Measurements from ENCODE around the gene AP1G1.
"Not testable (repeated sequence)": the region's sequence is repeated elsewhere in the genome, so short reads cannot be mapped to it uniquely, and the experiment has no call there.

AP1G1 gene

DNA sequence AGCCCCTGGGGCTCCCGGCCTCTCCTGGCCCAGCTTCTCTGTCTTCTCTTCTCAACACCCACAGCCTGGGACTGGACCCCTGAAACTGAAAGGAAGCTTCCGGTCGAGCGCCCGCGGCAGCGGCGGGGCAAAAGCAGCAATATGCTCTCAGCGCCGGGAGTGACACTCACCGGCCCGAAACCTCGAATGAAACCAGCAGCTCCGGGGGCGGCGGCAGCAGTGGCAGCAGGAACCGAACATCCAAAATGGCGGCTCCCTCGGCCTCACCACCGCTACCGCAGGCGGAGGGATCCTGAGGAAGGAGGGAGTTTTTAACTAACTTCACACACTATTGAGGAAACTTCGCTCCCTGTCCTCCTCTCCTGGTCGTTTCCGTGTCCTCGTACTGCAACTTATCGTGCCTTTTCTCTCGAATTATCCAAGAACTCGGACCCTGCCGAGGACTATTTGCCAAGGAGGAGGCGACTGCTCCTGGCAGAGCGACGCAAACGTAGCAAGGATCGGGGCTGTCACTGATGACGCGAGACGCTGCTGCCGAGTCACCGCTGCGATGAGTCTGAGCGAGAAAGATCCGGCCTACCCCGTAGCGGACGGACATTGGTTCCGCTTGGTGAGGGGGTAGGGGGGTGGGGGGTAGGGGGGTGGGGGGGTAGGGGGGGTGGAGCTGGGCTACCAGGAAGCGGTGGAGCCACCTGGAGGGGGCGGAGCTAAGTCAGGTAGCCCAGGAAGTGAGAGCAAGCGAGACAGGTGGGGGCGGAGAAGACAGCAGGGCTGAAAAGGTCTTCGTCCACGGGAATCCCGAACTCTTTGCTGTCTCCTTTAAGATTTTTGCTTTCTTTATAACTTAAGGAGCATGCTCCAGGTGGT is at the start of gene AP1G1:
AP1G1 (minus strand) TSS at position 242 of the 867 bp plus-strand sequence. CDS start 19,355 bp downstream, outside the sequence.
- peak; percentile 93 to 96 for DNase-seq

DNA sequence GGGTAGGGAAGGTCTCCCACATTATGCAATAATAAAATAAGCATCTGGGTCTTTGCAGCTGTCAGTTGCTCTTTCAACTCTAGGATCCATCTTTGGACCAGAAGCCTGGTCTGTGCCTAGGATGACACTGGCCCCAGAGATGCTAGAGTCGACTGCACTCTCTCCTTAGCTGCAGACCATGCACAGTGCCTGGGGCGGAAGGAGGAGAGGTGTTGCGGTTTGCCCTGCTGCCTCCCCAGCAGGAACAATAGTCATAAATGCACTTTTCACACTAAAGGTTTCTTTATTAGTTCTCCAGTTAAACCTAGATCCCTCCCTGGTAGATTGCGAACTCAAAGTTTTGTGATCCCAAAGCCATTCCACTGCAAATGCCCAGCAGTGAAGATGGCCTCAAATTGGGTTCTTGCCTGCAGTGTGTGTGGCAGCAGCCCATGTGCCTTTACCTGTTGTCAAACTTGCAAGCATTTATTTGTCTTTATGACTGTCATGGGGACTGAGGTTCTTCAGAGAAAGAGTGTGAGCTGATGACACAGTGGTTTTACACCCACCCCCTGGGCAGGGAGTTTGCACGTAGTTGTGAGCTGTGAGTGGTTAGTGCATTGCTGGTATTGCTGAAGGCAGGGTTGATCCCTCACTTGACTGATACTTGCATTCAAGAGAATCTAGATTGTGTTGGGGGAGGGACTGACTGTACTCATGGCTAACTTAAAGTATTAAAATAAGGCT is 47.5 kb upstream of the AP1G1 start:
- no peak for DNase-seq

DNA sequence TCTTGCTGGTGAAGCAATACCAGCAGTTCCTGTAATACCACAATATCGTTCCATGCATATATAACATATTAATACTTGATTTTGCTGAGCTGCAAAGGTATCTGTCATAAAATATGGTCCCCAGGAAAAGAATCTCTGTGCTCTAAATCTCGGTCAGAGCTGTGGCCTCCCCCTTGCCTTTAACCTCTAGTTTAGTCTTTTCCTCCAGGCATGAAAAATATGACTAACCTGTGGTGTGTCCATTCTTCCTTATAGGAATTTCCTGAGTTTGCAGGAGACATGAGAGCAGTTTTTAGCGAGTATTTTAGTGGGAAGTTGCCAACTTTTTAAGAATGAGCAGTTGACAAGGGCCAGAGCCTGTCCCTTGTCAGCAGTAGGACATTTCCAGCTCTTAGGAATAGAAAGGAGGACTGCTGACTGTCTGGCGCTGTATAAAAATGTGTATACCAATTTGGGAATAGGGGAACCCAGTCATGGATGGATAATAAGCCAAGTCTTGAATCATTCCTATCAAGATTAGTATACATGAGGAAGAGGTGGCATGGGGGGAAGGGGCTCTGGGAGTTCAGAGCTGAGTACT is 45.8 kb upstream of the AP1G1 start:
- no peak for DNase-seq

DNA sequence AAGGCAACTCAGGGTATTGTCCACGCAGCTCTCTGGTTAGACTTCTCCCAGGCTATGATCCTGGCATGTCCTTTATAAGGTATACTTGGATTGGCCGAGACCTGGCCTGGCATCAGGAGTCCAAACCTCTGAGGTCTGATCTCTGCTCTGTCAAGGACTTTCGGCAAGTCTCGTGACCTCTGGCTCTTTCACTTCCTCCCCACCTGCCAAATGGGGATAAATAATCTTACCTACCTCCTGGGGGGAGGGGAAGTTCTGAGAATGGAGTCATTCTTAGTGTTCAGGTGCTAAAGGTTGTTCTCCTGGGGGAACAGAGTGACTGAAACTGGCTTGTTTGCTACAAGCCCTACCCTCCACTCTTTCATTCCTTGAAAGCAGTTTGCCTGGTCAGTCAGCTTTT is 44.8 kb upstream of the AP1G1 start:
- DNase-seq, result no peak

DNA sequence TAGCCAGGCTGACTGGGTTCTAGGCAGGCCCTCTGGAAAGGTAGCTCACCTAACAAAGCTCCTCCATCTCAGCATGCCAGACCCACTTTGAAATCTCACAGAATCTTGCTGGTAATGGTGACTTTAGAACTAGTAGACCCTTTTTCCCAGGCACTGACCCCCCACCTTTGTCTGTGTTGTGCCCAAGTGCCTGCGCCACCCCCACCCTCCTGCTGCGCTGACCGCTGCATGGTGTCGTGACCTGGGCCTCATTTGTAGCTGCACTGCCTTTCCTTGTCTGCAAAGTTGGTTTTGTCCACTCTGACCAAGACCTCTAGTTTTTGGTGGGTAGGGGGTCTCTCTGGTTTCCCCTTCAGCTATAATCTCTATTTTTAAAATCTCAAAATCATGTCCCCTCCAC is 43.9 kb upstream of the AP1G1 start:
- DNase-seq, result no peak

DNA sequence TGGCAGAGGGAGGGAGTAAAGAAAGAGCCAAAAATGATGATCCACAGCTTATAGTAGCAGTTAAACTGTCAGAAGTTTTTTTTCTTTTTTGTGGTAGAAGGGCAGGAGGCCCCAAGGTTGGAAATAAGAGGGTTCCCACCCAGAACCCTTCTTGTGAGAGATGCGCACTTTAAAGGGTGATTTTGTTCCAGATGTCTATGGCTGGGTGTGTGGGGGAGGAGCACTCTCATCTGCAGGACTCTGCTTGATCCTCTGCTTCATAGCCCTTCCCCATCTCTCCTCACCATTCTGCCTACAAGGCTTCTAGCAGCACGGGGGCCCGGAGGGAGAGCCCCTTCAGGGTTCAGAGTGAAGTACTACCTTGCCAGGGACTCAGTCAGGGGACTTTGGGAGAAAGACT is 43.5 kb upstream of the AP1G1 start:
- DNase-seq, result no peak

DNA sequence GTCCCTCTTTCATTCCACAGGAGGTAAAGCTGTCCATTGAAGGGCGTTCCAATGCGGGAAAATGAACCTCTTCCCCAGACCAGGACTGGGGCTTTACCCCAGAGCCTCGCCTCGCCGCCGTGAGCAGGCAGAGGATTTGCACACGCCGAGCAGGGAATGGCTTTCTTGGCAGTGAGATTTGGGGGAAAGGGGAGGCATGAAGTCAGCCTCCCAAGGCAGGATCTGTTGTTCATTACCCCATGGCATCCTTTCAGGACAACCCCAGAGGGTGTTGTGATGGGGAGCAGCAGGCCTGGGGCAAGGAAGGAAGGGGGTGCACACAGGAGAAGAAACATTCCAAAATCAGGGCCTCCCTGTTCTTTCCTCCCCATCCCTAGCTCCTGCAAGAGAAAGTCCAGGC is 43.1 kb upstream of the AP1G1 start:
- DNase-seq, result no peak

DNA sequence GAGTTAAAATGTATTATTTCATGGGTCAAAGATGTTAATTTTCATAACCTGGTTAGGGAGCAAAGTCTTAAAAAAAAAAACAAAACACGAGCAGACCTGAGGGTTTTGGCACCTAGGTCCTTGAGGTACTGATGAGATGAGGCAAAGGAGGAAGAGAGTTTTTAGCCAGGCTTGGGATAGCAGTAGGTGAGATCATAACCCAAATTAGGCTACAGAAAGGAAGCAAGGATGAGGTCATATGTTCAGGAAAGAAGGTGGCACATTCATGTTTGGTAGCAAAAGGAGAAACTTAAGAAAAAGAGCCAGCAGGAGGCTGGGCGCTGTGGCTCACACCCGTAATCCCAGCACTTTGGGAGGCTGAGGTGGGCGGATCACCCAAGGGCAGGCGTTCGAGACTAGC is 40.0 kb upstream of the AP1G1 start:
- DNase-seq, result no peak

DNA sequence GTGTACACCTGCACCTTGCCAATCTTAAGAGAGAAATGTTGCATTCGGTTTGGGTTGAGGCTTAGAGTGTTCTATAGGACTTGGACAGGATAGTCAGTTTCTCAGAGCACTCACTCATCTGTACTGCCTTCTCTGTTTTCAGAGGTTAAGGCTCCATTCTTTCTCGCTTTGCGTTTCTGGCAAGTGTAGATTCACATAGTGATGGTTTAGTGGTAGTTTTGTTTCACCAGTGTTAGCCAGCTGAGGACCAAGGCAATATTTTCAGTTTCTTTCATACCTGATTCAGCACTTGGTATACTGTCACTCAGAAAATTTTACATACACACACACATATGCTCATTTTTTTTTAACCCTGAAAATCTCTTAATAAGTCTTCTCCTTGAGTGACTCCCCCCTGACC is 38.5 kb upstream of the AP1G1 start:
- DNase-seq, result no peak

DNA sequence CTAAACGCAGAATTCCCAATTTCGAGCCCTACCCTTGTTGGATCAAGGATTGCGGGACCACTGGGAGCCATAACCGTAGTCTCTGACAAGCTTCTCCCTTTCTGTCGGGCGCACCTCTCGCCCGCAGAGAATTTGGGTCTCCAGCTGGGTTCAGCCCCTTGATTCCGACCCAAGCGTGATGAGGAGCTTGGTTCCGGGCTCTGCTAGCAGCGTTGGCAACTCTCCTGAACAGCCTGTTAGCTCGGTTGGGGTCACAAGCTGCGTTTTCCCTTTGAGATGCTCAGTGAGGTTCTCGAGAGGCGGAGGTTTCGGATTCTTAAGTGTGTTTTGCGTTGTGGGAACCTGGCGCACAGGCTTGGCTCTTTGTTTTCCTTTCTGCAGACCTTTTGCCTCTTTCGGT is 37.8 kb upstream of the AP1G1 start:
- DNase-seq, result no peak

DNA sequence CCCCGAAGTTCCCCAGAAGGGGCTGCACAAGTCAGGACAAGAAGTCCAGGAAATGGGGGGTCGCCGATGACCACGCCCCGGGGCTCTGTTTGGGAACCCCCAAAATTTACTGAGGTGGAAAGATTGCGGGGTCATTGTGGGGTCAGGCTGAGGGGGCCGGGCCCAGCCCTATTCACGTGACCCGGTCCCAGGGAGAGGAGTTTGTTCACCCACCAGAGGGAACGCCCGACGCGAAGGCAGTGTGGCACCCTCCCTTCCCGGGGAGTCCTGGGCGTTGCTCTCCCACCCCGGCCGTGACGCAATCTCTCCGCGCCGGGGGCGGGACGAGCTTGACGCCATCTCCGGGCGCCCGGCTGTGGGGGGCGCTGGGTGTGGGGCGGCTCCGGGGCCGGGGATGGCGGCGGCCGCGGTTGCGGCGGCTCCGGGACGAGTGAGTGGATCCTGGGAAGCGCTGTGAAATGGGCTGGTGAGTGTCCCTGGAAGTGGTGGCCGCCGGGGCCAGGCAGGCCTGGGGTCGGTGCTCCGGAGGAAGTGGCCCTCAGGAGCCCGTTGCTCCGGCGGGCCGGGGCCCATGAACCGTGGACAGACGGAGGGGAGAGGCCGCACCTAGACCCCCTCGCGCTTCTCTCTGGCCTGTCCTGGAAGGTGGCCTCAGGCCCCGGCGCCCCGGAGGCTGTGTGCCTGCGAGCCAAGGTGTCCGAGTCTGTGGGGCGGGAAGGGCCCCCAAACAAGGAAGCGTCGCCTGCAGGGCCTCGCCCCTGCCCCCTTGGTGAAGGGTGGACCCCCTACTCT is 37.2 kb upstream of the AP1G1 start, which contains the start of gene ATXN1L:
ATXN1L (plus strand) TSS at position 338 of the 792 bp plus-strand sequence. CDS start 3,765 bp downstream, outside the sequence.
- DNase-seq, result peak; percentile 80 to 83

DNA sequence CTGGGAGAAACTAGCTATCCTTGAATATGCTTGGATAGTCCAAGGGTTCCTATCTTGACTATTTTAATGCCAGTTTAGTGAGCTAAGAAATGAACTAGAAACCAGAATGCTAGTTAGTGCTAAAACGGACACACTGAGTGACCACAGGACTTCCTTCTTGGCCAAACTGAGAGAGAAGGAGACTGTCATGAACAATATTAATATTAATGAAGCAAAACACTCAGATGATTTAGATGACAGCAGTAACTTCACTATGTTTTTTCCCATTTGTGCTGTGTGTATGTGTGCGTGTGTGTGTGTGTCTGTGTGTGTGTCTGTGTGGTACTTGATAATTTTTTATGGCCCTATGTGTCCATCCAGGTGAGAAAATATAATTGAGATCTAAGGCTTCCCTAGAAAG is 34.9 kb upstream of the AP1G1 start:
- DNase-seq, result no peak

DNA sequence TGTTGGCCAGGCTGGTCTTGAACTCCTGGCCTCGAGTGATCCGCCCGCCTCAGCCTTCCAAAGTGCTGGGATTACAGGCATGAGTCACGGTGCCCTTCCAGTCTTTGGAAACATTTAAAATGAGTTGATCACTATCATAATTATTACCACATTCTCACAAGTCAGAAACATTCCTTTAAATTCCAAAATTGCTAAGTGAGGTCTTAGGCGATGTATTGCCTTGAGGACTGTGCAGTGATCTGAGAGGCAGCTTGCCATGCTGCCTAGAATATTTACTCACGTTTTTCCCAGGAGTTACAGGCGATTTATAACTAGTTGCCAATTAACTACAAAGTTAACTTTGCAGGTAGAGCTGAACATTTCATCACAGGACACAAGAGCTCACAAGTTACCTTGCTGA is 31.4 kb upstream of the AP1G1 start:
- no peak for DNase-seq

DNA sequence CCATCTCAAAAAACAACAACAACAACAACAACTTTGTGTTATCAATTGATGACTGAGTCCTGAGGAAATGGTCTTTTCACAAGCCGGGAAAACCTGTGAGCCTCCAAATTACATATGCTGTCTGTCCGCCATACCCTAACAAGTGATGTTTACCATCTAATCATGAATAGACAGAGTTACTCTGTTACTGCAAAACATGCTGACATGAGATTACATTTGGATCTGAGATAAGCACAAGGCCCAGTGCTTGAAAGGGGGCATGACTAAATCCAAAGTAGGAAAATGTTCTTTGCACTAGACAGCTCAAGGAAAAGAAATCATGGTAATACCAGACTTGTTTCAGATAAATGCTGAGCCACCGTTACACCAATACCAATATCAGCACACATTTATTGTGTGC is 28.5 kb upstream of the AP1G1 start:
- no peak for DNase-seq

DNA sequence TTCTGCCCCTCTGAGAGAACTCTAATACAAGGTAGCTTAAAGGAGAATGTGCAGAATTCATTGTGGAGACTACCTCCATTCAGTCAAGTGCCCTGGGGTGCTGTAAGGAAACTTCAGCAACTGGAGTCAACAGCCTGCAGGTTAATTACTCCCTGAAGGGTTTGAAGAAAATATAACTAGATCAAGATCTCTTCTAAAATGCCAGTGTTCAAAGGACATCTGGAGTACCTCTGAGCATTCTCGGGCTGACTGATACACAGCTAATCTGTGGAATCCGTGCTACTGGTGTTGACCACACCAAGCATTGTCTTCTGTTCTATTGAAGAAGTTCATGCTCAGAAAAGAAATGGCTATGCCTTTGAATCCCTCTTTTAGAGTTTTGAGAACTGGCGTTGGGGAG is 25.7 kb upstream of the AP1G1 start:
- DNase-seq, result no peak

DNA sequence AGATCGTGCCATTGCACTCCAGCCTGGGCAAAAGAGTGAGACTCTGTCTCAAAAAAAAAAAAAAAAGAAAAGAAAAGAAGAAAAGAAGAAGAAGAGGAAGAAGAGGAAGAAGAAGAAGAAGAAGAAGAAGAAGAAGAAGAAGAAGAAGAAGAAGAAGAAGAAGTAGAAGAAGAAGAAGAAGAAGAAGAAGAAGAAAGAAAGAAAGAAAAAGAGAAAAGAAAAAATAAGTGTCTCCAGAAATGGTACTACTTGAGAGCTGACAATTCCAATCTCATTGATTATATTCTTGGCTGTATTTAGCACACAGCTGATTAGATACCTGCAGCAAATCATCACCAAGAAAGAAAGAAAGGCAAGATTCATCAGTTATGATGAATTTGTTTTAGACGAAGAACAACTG is 23.5 kb upstream of the AP1G1 start:
- DNase-seq, result not testable (repeated sequence)

DNA sequence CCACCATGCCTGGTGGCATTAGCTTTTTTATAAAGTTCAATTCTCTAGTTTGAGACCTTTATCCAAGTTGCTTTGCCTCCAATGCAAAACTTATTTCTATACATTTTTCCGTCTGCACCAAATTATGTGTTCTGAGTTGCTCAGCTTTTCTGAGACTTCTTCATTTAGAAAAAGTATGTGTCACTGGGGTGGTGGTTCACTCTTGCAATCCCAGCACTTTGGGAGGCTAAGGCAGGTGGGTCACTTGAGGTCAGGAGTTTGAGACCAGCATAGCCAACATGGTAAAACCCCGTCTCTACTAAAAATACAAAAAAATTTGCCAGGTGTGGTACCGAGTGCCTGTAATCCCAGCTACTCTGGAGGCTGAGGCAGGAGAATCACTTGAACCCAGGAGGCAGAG is 23.1 kb upstream of the AP1G1 start:
- DNase-seq, result not testable (repeated sequence)

DNA sequence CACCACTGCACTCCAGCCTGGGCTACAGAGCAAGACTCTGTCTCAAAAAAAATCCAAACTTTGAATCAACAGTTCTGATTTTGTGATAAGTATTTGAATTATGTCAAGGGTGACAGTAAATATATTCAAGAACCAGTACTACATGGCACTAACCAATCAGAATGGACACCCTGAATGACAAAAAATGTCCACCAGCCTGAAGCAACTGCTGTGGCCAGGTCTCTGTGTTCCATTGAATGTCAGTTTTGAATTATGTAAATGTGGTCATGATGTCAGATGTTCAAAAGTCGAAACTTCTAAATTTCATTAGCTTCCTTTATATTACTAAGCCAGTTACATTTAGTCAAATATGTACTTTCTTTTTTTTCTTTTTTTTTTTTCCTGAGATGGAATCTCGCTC is 21.7 kb upstream of the AP1G1 start:
- DNase-seq, result no peak

DNA sequence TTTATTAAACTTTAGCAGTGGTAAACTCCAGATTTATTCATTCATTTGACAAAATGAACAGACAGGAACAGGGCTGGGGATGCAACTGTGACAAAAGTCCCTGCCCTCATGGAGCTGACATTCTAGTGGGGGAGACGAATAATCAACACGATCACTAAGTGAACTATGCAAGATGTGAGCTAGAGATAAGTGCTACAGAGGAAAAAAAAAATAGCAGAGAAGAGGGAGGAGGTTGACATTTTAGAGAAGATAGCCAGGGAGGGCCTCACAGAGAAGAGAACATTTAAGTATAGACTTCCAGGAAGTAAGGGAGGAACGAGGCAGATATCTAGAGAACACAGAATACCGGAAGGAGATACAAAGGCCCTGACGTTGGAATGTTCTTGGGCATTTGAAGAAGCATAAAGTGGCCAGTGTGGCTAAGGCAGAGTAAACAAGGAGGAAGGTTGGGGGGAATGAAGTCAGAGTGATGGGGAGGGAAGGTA is 17.9 kb upstream of the AP1G1 start:
- no peak for DNase-seq

DNA sequence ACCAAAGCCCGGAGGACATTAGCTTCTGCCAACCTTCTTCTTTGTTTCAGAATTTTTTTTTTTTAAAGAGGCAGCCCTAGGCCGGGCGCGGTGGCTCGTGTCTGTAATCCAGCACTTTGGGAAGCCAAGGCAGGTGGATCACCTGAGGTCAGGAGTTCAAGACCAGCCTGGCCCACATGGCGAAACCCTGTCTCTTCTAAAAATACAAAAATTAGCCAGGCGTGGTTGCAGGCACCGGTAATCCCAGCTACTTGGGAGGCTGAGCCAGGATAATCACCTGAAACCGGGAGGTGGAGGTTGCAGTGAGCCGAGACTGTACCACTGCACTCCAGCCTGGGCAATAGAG is 8.5 kb upstream of the AP1G1 start:
- not testable (repeated sequence) for DNase-seq

DNA sequence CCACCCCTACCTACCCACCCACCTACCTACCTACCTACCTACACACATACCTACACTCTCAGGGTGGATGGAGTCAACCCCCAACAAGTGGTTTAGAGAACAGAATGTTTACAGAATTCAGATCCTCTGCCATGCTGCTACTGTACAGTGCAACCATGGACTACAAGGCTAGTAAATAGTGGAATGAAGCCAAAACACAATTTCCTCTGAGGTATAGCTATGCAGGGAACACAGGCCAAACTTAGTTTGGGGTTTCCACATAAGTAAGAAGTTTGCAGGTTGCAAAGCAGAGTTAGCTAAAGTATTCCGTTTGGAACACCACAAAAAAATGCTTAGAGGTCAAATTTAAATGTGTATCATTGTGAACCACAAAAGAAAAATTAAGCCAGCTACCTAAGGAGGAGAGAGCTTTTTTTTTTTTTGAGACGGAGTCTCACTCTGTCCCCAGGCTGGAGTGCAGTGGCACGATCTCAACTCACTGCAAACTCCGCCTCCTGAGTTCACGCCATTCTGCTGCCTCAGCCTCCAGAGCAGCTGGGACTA is 2.7 kb upstream of the AP1G1 start:
- DNase-seq, result no peak

DNA sequence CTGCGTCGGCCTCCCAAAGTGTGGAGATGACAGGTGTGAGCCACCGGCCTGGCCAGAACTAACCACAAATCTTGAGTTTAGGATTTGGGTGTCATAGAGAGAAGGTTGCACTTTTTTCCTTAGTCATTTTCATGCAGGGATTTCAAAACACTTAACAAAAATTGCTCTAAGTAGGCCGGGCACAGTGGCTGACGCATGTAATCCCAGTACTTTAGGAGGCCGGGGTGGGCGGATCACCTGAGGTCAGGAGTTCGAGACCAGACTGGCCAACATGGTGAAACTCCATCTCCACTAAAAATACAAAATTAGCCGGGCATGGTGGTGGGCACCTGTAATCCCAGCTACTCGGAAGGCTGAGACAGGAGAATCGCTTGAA is 1.5 kb upstream of the AP1G1 start:
- DNase-seq, result not testable (repeated sequence)
